ACHN (cell line): ENCODE data around the gene PLCH1.

Experiments
- DNase-seq: peaks from one replicate; pipeline ENCODE4 v3.0.0-alpha.2; 2015
- in situ Hi-C: cut with HindIII; loops from 2 replicates; pipeline ENCODE4 v1.10.0; 2017; ENCODE audit warnings: low sequenced_read_pairs, low pct_ligation_motif_present, low pct_unique_long_range_greater_than_20kb

PLCH1 gene

DNA sequence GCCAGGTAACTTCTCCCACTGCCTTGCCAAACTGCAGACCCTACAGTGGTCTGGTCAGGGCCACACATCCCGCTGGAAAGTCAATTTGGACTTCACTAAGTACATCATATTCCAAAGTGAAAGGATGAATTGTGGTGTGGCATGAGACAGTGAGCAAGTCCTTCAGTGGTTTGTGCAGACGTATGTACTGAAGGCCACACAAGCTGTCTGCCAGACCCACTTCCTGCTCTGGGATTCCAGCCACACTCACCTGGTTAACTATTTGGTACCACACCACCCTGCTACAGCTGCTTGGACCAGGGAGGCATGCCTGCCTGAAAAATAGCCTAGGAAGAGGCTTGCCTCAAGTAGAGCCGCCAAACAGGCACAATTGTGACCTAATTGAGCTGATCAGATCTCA, 357.3 kb downstream of the PLCH1 start:
- DNase-seq: no peak
- in situ Hi-C loops: loop anchor here (25.0 kb wide), 1 partner anchor 325 kb away; no protein-coding TSS in a partner anchor

DNA sequence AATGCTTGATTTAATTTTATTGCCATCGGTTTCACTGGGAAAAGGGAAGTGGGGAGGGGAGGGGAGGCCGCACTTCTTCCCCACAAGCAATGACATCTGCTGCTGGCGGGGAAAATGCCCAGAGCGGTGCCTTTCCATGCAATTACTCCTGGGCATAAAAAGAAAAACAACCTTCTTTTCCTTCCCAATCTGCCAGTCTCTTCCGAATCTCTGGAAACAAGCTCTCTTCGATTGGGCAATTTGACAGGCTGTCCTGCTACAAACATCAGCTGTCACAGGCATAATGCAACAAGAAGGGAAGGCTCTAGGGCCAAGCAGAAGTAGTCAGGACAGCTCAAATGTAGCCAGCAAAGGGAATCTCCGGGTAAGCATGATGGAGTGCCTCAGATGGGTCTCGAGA, 358.0 kb downstream of the PLCH1 start:
- no peak for DNase-seq
- in situ Hi-C loops: loop anchor here (25.0 kb wide), 1 partner anchor 325 kb away; no protein-coding TSS in a partner anchor

DNA sequence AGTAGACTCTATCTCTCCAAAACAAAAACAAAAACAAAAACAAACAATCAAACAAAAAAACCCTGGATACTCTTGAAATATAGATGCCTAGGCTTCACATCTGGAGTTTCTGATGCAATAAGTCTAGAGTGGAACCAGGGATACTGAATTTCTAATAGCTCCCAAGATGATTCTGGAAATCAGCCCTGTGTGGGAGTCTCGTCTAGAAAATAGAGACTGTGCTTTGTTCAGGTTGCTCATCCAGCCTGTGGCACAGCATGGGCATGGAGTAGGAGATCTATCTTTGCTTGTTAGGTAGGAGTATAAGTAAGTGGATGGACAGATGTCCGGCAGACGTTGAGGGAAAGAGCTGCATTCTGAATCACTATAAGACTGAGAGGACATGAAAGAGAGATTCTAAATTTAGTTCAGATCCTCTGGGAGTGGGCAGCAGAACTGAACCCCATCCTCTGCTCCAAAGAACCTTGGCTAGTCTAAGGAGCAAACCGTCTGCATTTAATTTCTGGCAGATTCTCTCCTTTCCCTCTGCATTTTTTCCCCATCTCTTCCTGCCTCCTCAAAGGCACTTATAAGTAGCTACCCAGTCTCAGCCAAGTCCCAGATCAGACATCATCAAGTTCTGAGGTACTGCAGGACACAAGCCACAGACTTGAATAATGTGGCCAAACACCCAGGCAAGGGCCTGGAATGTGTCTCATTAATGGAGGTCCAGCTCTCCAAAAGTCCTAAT, 358.8 kb downstream of the PLCH1 start:
- in situ Hi-C loops: loop anchor here (25.0 kb wide), 1 partner anchor 326 kb away; no protein-coding TSS in a partner anchor

DNA sequence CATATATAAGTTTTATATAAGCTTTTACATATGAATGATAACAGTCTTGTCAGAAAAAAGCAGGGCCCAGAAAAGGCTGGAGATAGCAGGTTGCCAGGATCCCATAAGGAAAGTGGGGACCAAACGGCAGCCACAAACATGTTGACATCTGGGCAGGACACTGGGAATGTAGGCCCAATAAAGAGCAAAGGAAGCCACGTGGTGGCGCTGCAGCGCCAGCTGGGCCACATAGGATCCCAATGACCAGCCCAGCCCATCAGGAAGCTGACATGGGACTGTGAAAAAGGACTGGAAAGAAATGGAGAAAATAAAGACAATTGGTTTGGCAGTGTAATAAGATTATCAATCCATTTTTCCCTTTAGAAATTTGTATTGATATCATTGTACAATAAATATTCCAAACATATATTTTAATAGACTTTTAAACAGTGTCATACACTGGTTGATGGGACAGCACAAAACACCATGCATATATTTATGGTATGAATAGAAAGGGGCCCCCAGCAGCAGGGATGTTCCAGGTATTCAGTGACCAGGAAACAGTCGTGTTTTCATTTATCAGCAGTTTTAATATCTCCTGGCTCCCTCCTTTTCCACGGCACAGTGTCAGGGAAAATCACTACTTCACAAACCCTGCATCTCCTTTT, 362.4 kb downstream of the PLCH1 start:
- DNase-seq: peak; percentile 70
- in situ Hi-C loops: loop anchor here (25.0 kb wide), 1 partner anchor 330 kb away; no protein-coding TSS in a partner anchor

More for the DNA sequence above, 358.8 kb downstream of the PLCH1 start:
- no peak for DNase-seq

DNA sequence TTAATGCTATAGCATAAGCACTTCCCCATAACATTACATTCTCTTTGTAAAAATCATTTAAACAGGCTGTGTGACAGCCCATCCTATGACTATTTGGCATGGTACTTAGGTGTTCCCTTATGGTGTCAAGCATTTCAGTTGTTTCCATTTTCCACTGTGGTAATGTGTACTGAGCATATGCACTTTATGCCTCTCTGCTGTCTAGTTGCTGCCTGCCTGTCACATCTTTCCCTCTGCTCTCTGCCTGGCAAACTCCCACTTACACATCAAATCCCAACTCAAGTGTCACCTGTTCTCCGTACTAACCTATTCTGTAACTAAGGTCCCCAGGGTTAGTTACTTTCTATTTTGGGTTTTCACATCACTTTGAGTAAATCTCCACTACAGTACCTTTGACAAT, 367.0 kb downstream of the PLCH1 start:
- in situ Hi-C loops: loop anchor here (25.0 kb wide), 1 partner anchor 334 kb away; no protein-coding TSS in a partner anchor
- DNase-seq: no peak

DNA sequence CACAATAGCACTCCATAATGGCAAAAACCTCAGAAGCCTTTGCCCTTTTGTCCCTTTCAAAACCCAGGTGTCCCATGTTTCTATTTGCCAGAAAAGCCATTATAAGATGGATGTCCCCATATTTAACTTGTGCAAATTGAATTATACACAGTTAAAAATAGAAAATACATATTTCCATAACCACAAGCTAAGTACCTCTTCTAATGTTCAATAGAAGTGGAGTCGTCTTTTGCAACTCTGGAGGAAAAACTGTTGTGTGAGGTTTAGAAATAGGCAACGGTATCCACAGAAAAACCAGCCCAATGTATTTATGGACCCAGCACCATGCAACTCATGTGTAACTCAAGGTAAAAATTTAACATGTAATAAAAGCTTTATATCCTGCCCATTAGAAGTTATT, 367.8 kb downstream of the PLCH1 start:
- in situ Hi-C loops: loop anchor here (25.0 kb wide), 1 partner anchor 335 kb away; no protein-coding TSS in a partner anchor

DNA sequence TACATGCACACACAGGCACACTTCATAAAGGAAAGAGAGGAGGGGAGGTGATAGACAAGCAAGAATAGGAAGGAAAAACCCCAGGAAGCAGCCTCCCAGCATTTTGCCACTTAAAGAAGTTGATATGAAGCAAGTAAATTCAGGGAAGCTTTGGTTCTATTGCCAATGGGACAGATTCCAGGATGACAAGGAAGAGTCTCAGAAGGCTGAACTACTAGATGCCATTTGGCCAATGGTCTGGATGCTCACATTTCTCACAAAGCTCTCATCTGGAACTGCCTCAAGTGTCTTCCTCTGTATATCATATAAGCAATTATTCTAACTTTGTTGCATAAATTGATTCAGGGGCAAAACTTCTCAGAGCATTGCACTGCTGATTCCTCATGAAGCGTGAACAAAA, 372.6 kb downstream of the PLCH1 start:
- no peak for DNase-seq
- in situ Hi-C loops: no loop called here

More for the DNA sequence above, 367.8 kb downstream of the PLCH1 start:
- no peak for DNase-seq

DNA sequence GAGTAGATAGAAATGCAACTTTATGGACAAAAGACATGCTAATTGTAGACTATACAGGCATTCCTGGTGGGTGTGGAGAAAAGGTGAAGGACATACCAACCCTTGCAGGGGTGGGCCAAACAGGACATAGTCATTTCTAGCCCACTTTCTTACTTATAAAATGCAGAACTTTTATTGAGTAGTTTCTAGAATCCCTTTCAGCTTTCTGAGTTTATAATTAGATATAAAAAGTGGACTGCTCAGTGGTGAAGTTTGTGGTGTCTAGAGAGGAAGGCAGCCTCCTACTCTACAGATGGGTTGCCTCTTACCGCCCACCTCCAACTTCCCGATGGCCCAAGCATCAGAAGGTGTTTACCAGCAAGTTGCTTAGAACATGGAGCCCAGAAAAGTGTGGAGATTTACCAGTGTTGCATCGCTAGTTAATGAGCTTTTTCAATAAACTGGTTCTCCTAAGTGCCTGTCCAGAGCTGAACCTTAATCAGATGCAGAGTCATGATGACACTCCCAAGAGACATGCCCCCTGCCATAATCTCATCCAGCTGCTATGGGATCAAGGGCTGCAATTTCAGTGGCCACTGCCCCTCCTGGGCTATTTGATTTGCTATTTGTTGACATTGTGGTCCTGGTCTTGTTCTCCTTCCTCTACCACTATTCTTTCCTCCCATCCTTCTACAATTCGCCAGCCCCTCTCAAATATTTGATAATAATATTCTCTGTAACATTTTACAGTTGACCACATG, 373.9 kb downstream of the PLCH1 start:
- in situ Hi-C loops: no loop called here
- DNase-seq: no peak

DNA sequence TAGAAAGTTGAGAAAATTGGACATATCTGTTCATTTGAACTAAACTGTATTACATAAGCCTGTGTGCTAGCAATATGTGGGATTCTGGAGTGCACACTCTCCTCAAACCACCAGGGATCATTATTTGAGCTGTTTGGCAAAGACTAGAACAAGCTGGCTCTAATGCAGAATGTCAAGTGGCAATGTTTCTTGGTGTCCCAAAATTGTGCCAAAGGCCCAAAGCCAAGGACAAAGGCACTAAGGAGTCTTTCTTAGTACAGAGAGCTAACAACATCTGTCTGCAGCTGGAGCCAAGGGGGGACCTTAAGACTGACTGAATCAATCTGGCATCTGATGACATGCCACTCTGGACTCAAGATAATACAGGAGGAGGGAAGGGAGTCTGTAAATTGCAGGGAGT, 374.7 kb downstream of the PLCH1 start:
- in situ Hi-C loops: no loop called here
- DNase-seq: no peak

DNA sequence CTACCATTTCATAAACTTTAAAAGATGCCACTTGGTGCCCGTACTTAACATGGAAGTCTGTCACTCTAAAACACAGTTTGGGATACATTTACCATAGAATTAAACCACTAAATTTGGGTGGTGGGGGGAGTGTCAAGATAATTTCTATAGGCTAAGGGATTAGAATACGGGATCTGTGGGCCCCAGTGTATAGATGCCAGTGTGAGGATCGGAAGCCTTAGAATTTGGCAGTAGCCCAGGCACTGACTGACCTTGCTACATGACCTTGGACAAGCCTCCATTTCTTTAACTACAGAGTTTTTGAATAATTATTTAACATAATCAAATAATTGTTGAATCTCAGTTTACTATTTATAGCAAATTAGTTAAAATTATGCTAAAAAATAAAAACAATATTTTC, 375.1 kb downstream of the PLCH1 start:
- DNase-seq: no peak
- in situ Hi-C loops: no loop called here

DNA sequence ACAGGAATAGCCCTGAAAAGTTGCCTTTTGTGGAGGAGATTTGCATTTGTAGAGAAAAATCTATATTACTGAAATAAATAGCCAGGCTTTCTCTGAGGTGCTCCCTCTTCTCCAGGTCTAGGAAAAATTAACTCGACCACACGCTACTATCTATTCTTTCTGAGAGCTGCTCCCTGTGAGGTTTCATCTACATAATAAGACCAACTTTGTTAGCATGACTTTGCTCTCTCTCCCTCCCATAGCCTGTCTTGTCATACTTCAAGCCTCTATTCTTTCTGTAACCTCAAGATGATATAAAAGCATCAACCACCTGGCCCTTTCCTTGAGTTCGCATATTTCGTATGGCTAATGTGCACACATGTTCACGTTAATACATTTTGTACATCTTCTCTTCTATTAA, 375.6 kb downstream of the PLCH1 start:
- no peak for DNase-seq
- in situ Hi-C loops: no loop called here

DNA sequence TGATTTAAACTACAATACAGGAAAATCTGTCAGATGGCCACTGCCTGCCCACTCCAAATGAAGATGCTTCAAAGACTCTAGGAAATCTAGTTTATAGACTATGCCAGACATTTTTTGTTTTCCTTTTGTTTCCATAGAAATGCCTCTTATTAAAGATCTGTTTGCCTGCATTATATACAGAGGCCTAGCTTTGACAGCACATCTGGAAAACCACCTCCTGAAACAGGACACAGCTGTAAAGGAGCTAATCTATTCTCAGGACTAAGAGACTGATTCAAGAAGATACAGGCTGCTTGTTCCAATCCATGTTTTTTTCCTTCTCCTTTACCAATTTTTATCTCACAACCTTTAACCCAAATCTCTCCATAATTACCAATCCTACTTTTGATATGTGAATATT, 376.1 kb downstream of the PLCH1 start:
- in situ Hi-C loops: no loop called here
- DNase-seq: no peak

DNA sequence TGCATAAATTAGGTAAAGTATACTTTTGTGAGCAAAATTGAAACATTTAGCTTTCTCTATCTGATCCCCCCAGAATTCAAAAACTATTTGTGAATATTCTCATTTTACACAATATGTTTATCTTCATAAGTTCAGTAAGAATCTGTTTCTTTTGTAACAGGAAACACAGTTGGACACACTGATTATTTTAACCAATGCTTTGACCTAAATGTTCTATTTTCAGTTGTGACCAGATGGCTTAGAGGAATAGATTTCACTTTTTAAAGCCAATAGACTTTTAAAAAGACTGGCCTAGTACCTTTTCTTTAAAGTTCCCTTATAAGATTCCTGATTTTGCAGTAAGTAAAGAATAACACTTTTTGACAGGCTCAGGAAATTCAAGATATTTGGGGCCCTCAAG, 377.4 kb downstream of the PLCH1 start:
- no peak for DNase-seq
- in situ Hi-C loops: no loop called here

DNA sequence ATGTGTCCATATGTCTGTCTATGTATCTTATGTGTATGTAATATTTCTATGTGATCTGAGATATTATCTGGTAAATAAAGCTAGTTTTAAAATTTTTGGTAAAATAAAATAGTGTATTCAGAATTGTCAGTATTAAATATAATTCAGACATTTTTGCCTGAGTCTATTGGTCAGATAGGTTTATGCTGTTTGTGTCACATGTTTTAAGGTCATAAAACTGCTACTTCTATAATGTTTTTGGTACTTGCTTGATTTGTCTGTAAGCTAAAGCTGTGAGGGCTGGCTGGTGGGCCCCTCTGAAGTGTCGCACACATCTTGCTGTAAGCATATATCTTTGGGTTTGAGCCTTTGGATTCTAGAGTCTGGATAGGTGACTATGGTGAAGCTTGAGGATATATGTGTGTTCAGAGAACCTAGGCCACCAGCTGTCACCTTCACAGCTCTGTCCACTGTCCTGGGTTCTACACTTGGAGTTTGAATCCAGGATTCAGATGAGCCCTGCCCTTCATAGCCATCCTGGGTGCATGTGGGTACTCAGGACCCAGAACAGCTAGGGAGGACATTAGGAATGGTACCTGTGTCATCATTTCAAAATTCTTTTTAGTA, 379.6 kb downstream of the PLCH1 start:
- in situ Hi-C loops: no loop called here
- DNase-seq: no peak

DNA sequence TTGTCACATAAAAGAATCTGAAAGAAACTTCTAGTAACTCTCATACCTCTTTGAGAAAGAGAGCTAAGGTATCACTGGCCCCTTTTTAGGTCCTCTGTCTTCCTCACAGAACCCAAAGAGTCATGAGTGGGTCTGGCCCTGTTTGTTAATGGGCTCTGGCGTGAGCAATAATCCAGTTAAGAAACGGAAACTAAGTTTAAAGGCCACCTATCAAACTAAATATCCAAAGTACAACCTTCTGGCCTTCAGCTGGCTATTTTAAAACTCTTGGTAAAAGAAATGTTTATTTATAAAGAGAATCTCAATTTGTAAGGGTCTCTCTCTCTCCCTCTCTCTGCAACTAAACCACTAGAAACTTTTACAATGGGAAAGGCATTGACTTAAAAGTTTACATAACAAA, 380.4 kb downstream of the PLCH1 start:
- in situ Hi-C loops: no loop called here
- DNase-seq: no peak

DNA sequence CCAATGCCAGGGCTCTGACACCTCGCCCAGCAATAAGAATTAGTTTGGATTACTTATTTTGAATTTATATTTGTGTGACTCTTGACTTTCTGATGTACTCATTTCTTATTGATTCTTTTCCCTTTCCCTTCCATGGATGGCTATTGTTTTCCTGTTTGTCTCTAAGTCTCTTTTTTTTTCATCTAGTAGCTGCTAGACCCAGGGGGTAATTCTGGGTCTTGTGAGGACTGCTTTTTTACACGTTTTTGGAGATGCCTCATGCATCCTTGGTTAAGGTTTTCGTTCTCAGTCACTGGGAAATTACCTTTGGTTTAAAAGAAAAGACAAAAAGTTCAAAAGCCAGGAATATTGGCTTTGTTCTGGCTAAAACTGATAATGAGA, 381.2 kb downstream of the PLCH1 start:
- DNase-seq: no peak
- in situ Hi-C loops: no loop called here

DNA sequence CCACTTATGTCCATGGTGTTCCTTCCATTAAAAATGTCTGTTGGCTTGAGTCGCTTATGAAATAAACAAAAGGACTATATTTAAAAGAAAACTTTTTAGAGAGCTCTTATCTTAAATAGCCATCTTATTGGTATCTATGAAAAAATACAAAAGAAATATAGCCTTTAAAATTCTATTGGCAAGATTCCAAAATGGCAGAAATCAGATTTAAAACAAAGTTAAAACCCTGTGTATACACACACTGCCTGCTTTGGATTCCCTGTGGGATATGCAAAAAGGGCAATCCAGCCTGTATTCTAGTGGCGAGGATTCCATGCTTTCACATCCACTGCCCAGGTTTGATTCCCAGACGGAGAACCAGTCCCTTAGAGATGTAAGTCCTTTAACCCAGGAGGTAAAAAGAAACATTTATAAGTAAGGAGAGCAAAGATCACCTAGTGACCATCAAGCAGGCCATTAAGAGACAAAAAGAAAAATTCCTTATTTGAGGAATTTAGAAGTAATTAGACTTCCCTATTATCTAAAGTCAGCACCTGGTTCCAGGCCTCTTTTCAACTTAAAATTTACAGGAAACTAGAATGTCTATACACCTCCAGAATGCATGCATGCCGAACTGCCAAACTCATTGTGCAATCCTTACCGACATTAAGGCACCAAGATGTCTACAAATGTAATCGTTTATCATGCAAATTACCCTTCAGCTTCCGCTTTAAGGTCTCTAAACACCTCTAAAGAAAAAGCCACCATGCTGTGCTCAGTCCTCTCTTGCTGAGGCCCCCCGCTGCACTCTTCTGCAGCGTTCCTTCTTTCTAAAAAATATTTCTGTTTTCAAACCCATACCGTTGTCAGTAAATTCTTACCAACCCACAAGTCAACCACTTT, 381.8 kb downstream of the PLCH1 start:
- in situ Hi-C loops: no loop called here
- no peak for DNase-seq

DNA sequence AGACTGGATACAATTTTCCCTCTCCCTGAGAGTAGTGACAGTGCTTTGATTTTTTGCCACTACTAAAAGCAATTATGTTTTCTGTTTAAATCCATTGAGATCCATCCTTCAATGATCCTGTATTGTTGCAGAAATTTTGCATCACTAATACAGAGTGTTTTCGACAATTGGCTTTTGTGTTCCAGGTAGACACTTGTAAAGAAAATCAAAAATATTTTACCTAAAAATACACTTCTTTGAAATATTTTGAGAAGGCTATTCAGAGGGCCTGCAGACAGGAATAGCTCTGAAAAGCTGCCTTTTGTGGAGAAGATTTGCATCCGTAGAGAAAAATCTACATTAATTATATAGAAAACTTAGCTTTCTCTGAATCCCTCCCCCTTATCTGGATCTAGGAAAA, 384.6 kb downstream of the PLCH1 start:
- in situ Hi-C loops: no loop called here
- DNase-seq: no peak
